Measurements from ENCODE around the gene MBD5.
A peak's percentile ranks its signal among the peaks of the same experiment; 100 is the strongest.

Gene MBD5

DNA sequence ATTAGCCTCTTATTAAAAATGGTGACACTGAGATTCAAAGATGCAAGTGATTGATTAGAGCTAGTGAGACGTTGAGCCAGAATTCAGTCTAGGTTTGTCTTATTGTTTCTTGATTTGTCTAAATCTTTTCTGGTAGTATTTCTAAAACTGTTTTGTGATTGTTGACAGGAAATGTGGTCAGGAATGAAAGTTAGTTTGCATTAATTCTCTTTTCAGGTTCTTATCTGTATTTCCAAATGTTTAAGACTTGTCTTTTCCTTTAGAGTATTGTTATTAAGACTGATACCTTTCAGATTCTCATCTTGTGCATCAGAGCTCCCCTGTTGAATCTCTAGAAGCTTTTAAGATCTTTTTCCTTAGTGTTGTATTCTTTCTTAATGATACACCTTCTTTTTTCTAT is 89.3 kb downstream of the MBD5 start:
- DNase-seq (ENCODE audit: low read depth, low spot score): no peak

DNA sequence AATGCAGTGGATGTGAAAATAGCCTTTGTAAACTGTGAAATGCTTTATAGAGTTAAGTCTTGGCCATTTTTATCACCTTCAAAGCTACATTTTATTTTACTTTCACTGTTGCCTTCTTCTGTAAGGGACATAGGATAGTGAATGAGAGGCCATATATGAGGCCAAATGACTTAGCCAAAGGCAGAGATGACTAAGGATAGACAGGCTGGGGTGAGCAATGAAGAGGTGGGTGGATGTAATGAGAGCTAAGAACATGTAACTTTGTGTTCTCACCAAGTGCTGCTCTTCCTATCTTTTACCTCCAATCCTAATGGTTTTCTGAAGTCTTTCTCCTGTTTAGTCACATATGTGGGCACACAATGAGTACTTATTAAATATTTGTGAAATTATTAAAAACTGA is 101.9 kb downstream of the MBD5 start:
- no peak for DNase-seq (ENCODE audit: low read depth, low spot score)

DNA sequence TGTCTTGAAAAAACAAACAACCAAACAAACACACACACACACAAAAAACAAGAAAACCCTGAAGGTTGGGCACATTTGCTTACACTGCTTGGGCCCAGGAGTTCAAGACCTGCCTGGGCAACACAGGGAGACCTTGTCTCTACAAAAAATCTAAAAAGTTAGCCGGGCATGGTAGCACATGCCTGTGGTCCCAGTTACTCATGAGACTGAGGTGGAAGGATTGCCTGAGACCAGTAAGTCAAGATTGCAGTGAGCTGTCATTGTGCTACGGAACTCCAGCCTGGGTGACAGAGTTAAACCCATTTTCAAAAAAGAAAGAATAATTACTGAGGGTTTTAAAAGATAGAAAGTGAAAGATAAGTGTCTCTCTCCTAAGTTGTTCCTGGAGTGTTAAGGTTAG is 103.4 kb downstream of the MBD5 start:
- no peak for DNase-seq (ENCODE audit: low read depth, low spot score)

DNA sequence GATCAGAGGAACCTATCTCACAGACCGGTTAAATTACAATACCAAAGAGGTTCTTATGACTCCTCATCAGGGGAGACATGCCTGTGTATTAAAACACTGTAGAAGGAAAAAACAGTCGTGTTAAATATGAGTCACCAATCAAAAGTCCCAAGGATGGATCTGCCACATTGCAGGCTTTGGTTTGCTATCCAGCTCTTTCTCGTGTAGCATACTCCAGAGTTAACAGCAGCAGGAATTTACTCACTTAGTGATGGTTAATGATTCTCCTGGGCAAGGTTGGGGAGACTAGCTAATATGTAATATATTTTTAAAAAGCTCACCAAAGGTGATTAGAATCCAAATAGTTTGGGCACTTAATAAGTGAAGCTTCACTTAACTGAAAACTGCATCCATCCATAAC is 109.7 kb downstream of the MBD5 start:
- DNase-seq (ENCODE audit: low read depth, low spot score): no peak

DNA sequence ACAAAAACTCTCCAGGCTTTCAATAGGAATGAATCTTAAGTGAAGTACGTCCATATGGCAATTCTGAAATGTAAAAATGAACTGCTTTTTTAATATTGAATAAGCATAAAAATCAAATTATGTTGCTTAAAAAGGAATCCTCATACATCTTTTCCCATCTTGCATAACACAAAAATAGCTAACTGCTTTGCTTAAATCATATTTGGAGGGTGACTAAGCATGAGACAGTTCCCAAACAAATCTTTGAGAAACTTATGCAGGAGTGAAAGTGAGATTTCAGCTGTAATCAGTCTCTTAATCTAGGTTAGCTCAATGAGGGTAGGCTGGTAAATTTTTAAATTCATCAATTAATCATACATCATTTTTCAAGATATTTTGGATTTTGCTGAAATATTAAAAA is 111.5 kb downstream of the MBD5 start:
- no peak for DNase-seq (ENCODE audit: low read depth, low spot score)

DNA sequence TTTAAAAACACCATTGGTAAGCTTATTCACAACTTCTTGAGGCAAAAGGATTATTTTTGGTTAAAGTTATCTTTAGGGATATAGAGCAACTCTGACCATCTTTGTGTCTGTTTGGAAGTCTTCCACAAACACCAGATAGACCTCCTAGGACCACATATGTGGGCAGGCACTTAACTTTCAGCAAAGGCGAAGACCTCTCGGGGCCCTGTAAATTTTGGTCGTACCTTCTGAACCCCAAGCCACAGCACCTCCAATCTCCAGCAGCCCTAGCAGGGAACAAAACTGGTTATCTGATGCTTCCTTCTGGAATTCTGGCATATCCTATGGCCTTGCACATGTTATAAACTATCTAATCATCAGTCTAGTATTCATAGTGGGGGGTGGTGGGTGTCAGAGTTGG is 114.8 kb downstream of the MBD5 start:
- no peak for DNase-seq (ENCODE audit: low read depth, low spot score)

DNA sequence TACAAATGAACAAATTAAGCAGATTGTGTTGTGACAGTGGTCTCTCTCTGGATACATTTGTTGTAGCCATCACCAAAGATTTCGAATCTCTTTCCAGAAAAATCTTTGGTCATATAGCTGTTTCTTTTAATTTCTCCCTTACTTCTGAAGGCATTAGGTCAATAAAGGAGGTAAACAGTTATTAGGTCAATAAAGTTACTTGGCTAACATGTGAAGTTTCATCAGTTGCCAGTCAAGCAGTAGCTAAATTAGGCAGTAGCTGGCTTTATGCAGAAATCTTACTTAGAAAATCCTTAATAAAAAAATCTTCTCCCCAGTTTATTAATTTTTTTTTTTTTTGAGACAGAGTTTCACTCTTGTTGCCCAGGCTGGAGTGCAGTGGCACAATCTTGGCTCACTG is 115.5 kb downstream of the MBD5 start:
- DNase-seq (ENCODE audit: low read depth, low spot score): no peak

DNA sequence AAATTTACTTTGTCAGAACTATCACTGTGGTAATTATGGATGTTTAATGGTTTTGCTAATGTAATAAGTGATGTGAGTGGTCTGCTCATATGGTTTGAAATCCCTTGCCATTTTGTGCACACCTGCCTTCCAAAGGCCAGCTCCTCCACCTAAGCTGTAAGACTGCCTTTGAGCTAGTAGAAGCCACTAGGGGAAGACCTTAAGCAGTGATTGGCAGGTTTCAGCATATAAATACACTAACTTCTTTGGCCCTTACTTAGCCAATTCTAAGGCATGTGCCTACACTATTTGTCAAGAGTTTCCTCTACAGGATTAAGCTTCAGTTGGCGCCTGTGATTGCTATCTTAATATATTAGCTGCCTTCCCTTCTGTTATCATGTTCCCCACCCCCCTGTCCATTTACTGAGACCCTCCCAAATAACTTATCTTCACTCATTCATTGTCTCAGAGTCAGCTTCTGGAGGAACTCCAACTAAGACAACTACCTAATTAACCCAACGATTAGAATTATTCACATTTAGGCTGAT is 141.1 kb downstream of the MBD5 start:
- DNase-seq (ENCODE audit: low read depth, low spot score): no peak

DNA sequence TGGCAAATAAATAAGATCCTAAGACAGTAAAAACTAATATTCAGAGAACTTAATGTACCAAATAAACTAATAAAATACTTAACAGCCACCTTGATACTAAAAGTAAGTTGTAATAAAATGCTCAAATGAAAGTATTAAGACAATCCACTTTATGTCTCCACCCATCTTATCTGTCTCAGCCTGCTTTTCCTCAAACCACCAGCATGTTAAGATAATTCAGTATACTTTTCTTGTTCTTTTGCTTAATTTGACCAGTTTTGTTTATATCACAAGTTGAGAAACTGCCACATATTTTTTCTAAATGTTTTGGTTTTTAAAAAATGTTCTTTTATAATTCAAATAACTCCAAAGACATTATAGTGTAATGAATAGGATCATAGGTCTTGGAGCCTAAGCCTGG is 142.0 kb downstream of the MBD5 start:
- no peak for DNase-seq (ENCODE audit: low read depth, low spot score)

DNA sequence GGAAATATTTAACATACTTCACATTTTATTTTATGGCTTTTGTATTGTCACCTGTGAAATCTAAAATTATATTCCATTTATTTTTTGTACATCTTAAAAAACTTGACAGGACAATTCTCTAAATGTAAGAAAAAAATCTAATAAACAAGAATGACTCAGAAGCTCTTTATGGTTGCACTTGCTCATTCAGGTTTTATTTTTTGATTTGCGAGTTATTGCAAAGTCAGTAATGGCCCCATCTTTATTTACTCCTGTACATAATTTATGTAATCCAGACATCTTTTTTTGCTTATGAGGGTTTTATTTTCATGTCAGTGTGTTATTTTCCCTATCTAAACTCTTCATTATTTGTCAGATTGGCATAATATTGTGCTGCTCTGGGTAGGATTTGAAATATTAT is 145.1 kb downstream of the MBD5 start:
- DNase-seq (ENCODE audit: low read depth, low spot score): no peak

DNA sequence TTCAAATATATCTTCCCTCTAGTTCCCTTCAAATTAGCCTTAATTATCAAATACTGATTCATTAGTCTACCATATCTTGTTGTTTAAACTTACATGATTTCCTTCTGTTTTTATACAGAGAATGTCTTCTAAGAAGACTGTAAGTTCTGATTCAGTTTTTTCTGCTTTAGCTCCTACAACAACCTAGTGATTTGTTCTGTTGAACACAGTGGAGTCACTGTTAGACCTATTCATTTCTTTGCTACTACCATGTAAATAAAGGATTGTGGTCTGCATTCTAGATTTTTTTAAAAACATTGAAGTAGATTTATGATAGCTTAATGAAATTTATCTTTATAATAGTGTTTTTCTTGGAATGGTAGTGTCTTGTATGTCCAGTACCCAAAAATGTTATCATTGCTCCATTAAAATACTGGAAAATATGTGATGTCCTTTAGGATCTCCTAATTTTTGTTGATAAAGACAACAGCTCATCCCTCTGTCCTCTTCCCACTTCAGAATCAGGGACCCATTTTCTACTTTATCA is 146.4 kb downstream of the MBD5 start:
- DNase-seq (ENCODE audit: low read depth, low spot score): no peak

DNA sequence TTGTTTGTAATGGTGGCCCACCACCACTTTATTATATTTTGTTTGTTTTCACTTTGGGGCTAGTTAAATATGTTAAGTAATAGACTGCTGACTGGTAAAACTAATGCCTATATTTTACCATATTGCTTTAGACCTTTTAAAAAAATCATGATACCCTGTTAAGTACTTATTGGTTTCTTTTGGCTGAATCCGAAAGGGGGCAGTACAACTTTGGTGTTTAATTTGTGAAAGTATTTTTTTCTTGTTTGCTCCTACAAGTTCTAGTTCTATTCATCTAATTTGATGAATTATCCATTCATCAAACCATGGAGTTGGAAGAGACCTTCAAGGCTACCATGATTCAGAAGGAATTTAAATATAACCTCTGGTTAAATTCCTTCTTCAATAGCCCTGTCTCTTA is 147.0 kb downstream of the MBD5 start:
- no peak for DNase-seq (ENCODE audit: low read depth, low spot score)

DNA sequence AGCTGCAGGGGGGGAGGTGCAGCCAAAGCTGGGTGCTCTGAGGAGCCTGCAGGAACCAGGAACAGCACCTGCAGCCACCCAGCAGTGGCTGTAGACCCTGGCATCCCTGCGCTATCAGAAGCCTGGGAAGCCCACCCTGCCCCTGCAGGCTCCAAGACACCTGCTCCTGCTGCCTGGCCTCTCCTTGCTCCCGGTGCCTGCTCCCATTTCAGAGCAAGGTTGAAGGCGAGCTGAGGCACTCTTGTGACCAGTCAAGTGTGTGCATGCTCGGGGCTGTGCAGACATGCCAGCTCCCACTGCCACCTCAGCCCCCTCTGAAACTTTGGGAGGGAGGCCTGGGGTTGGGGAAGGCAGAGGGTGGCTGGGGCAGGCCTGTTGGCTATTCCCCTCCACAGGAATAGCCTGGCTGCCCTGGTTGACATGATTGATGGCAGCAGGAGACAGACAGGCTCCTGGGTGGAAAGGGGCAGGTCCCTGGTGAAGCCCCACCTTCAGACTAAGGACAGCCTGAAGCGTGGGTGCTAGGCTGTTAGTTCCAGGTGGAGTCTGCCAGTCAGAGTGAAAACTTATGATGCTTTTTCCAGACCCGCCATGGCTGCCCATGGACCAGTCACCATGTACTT is 151.4 kb downstream of the MBD5 start:
- DNase-seq (ENCODE audit: low read depth, low spot score): no peak

DNA sequence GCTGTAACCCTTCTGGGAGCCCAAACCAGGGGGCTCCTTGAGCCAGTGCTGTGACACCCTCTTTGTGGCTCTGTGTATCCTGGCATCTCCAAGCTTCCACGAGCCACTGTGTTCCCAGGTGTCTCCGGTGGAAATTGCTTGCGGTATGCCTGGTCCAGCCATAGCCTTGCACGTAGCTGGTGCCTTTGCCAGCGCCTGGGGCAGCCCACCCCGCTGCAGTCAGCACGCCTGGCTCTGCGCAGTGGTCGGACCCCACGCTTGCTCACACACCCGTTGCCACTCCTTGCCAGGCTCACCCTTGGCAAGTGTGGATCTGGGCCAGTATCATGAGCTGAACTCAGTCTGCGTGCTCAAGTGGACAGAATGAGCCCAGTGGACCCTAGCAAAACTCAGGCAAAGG is 152.3 kb downstream of the MBD5 start:
- DNase-seq (ENCODE audit: low read depth, low spot score): no peak

DNA sequence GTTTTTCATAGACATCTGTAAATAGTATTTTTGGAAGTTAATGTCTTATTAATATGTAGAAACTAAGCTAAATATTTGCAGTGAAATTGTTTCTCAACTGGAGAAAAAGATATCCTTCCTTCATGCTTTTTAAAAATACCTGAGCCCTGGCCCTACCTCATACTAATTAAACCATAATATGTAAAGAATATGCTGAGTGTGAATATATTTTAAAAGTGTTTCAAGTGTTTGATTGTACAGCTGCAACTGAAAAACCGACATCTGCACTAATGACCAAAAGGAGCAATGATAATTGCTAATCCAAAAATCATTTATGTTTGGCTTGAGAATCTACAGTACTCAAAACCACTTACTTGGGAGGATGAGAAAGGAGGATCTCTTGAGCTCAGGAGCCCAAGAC is 156.7 kb downstream of the MBD5 start:
- DNase-seq (ENCODE audit: low read depth, low spot score): no peak

DNA sequence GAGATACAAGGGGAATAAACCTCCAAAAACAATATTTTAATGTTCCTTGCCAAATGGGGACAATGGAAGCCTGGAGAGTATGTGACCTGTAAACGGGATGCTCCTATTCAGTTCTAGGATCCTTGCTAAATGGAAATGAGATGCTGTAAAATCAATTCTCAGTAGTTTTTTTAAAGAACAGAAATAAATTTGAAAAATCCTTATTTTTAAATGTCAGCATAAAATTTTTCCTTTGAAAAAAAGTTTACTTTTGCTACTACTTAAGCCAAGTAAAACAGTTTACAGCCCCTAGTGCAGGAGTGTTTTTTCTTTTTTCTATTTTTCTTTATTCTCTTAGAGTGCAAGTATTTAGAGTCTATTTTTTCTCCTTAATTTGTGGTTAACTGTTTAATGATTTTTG is 158.8 kb downstream of the MBD5 start:
- DNase-seq (ENCODE audit: low read depth, low spot score): no peak

DNA sequence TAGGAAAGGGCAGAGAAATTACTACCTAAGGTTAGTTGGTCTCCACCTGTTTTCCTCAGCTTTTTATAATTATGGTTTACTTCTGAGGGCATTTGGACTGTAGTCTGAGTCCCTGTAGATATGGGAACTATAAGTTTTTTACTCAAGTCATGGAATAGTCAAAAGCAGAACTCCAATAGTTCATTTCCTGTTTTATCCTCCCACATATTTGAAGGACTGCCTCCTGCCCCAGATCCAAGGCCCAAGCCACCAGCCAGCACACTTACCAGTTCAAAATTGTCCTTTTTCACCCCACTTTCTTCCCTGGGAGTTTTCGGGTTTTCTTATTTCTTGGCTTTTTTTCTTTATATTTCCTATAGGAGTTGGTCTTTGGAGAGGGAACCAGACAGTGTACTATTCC is 164.1 kb downstream of the MBD5 start:
- DNase-seq (ENCODE audit: low read depth, low spot score): no peak

DNA sequence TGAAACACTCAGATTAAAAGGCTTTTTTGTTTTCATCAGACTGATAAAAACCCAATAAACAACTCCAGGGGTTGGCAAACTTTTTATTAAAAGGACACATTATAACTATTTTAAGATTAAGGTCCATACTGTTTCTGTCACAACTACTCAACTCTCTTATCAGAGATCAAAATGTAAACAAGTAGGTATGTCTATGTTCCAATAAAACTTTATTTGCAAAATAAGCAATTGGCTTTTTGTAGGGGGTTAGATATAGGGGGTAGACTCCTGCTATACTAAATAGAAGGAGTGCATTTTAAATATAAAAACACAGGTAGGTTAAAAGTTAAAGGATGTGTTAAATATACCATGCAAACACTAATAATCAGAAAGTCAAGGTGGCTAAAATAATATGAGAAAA is 174.0 kb downstream of the MBD5 start:
- DNase-seq (ENCODE audit: low read depth, low spot score): no peak

DNA sequence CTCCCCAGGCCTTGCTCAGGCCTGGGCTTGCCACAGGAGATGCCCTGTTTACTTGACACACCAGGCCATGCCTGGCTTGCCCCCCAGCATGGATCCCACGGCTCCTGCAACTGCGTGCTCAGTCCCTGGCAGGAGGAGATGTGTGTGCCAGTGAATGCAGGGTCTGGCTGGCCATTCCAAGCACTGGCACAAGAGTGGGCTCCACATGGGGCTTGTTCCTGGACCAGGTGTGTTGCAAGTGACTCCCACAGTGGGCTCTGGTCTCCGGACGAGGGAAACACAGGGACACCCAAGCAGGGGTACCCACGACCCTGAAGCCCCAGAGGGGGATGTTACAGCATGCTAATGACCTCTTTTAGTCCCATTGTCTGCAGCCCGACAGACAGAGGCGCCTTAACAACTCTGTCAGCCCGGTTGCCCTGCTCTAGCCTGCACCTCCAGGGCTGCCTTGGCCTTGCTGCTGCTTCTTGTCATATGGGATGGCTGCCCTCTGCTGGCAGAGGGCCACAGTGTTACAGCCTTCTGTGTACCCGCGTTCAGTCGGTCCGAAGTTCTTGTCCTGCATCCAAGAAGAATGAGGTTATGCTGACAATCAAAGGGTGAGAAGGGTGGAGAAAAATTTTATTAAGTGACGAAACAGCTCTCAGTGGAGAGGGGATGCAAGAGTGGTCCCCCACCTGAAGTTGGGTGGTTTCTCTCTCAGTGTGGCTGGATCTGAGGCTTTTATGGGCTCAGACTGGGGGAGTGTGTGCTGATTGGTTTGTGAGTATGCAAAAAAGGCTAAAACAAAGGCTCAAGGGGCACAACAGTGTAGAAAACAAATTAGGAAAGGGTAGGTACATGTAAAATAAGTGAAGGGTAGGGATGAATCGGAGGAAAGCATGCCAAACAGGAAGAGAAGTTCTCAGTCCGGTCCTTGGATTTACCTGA is 180.4 kb downstream of the MBD5 start:
- DNase-seq (ENCODE audit: low read depth, low spot score): peak; percentile 2

DNA sequence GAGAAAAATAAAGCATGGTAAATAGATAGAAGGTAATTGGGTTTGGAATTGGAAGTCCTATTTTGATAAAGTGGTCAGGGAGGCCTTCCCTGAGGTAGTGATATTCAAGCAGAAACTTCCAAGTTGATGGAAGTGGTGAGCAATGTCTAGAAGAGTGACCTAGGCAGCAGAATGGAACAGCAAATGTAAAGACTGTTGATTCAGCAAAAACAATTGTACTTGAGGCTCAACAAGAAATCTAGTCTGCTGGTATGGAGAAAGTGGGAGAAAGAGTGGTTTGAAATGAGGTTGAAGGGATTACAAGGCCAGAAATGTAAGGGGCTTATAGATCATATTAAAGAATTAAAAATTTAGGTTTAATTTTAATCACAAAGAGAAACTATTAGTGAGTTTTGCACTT is 181.3 kb downstream of the MBD5 start:
- no peak for DNase-seq (ENCODE audit: low read depth, low spot score)

DNA sequence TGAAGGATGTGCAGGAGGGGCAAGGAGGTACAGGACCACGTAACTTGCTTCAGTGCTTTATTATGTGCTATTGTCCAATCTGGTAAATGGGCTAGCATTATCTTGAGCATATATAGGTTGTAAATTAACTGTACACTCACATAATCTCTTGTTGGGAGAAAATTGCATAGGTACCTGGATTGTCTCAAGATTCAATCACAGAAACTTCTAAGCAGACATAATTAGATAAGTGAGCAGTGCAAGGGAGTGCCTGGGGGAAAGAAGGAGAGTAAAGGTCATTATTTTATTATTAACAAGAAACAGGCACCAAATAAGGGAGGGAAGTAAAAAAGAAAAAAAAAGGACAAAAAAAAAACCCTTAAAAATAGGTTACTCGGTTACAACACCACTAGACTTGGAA is 186.2 kb downstream of the MBD5 start:
- no peak for DNase-seq (ENCODE audit: low read depth, low spot score)

DNA sequence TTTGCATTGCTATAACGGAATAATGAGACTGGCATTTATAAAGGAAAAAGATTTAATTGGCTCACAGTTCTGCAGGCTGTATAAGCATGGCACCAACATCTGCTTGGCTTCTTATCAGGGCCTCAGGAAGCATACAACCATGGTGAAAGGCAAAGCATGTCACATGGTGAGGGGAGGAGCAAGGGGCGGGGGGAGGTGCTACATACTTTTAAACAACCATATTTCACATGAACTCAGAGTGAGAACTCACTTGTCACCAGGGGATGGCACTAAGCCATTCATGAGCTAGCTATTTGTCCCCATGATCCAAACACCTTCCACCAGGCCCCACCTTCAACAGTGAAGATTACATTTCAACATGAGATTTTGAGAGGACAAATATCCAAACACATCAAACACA is 188.7 kb downstream of the MBD5 start:
- no peak for DNase-seq (ENCODE audit: low read depth, low spot score)
